NCI-H1092 treated with DMSO at 0.1 percent for 48 hours (cell line): ENCODE data around the gene SLC26A4.
"Not testable (repeated sequence)": the region's sequence is repeated elsewhere in the genome, so short reads cannot be mapped to it uniquely, and the experiment has no call there.

Experiments used
- DNase-seq: peaks from one replicate; lab custom pipeline; 2025; lab: John Stamatoyannopoulos, UW

SLC26A4 gene

GRCh38 chr7:107660381-107661080 is at the start of gene SLC26A4:
Gene SLC26A4, plus strand, starts transcription at chr7:107660828. Its CDS starts 814 bp downstream, at chr7:107661642.
- no peak for DNase-seq

DNA sequence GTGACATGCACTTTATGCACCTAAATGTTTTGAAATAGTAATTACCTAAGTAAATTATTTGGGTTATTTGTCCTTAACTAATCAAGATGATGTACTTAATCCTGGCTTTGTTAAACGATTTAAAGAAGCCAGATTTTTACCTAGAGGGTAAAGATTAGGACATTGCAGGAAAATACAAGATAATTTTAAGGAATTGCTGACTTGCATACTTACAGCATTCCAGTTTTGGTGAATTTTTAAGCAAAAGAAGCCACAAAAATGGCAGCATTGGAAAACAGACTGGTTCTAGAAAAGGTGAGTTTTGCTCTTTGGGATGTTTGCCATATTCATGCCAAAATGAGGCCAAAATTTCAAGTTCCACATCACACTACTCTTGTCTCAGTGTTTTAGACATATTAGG is 47.2 kb upstream of the SLC26A4 start:
- DNase-seq = no peak

DNA sequence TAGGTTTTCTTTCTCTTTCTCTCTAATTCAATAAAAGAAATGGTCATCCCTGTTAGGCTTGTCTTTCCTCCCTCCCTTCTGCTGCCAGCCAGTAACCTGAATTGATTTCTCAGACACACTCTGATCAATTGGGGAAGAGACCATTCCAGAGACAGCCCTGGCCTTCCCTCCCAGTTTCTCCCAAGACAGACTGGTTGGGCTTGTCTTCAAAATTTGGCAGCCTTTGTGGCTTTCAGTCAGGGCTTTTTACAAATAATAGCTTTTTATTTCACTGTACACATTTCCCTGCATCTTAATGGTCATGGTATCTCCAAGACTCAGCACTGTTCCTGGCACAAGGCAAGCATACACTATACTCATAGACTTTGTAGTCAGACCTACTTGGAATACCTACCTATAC is 46.7 kb upstream of the SLC26A4 start:
- DNase-seq = no peak

DNA sequence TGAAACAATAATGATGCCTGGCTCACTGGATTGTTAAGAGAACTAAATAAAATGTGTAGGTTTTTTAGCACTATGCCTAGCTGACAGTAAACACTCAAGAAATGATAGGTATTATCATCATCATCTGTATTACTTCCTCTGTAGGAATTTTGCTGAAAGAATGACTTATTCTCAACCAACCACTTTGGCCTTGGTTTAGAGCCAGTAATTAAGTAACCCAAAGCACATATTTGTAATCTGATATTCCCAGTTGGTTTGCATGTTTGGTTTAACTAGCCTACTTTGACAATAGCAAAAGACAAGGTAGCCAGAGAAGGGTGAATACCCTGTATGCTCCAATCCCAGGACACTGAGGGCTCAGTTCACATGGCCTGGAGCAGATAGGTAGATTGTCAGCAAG is 46.2 kb upstream of the SLC26A4 start:
- DNase-seq = no peak

- no peak for DNase-seq
Measured at GRCh38 chr7:107615910-107616680, 44.5 kb upstream of the SLC26A4 start.

GRCh38 chr7:107622429-107622828 is 38.2 kb upstream of the SLC26A4 start:
- no peak for DNase-seq

DNA sequence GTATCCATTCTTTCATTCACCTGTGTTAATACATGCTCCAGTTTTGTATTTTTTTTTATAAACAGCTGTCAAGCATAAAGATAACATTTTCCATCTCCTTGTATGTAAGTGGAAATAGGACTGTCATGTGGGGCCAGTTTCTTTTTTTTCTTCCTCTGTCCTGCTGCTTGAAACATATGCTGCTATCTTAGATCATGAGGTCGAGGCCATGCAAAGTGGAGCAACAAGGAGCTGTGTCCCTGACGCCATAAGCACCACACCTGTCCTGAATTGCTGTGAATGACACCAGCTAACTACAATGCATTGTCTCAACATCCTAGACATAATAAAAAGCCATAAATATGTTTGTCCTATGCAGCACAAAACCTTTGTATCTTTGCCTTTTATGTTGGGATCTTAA is 37.7 kb upstream of the SLC26A4 start:
- no peak for DNase-seq

DNA sequence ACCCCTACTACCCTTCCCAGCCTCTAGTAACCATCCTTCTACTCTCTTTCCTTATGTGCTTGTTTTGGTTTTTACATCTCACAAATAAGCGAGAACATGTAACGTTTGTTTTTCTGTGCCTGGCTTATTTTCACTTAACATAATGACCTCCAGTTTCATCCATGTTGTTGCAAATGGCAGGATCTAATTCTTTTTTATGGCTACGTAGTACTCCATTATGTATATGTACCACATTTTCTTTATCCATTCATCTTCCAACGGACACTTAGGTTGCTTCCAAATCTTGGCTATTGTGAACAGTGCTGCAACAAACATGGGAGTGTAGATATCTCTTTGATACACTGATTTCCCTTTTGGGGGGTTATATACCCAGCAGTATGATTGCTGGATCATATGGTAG is 33.6 kb upstream of the SLC26A4 start:
- no peak for DNase-seq

GRCh38 chr7:107628461-107629064 is 32.1 kb upstream of the SLC26A4 start:
- no peak for DNase-seq

DNA sequence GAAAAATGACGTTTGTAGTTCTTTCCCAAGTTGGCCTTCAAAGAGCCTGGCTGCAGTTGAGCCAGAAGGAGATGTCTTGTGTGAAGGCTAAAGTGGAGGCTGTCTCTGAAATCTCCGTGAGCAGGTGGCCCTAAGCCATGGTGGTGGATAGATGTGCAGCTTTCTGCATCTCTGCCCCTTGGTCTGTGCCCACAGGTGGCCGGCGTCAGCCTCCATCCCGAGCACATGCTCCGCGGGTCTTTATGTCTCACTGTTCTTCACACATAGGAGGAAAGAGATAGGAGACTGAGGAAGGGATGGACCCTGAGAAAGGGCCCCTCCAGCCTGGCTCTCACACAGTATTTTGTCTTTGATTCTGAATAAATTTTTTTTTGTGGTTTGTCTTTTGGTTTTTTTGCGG is 30.3 kb upstream of the SLC26A4 start:
- no peak for DNase-seq

DNA sequence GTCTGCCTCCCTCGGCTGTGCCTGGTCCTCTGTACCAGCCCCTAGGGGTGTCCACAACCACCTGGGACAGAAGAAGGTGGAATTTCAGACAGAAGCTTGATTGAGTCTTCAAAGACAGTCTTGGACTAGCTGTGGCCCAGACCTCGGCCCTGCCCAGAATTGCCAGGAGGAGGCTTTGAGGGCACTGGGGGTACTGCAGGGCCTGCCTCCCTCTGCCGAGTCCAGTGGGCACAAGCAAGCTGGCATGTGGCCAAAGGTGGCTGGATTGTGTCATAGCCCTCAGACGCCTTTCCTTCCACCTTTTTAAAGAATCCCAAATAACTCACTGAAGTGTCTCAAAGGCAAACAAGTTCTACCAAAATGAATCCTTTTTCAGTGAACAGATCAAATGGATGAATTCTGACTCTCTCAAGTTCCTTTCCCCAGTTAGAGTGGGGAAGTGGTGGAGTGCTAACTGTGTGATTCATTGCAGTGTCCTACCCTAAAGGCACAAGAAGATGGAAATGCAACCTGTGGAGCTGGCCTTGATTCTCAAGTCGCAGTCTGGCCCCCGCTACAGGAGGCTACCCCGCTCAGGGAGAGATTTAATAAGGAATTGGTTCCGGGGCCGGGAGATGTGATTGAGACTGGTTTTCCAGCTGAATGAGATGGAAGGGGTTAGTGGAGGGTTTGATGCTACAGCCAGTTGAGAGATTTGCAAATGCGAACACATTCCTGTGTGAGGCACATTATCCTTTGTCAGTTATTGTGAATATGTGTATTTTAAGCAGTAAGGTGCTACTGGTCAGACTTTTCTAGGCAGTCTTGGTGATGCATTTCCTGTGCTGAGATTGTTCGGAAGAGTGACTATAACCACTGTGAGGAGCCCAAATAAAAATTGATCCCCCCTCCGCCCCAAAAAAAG is 28.8 kb upstream of the SLC26A4 start:
- DNase-seq = no peak

GRCh38 chr7:107632492-107632865 is 28.1 kb upstream of the SLC26A4 start:
- DNase-seq = no peak

DNA sequence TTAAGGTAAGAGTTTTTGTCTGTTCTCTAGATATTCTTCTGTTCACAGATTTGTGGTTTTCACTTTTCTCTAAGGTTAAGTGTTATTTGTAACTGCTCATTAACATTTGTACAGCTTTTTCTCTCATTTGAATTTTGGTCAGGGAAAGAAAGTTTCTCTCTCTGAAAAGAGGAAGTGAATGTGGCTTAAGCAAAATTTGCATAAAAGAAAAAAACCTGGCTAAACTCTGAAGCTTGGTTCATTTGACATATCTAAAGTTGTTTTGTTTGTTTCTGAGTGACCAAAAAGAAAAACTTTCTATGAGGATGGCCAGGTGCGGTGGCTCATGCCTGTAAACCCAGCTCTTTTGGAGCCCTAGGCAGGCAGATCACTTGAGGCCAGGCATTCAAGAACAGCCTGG is 22.0 kb upstream of the SLC26A4 start:
- DNase-seq = no peak

GRCh38 chr7:107639070-107639469 is 21.6 kb upstream of the SLC26A4 start:
- not testable (repeated sequence) for DNase-seq

GRCh38 chr7:107641676-107642075 is 19.0 kb upstream of the SLC26A4 start:
- no peak for DNase-seq

DNA sequence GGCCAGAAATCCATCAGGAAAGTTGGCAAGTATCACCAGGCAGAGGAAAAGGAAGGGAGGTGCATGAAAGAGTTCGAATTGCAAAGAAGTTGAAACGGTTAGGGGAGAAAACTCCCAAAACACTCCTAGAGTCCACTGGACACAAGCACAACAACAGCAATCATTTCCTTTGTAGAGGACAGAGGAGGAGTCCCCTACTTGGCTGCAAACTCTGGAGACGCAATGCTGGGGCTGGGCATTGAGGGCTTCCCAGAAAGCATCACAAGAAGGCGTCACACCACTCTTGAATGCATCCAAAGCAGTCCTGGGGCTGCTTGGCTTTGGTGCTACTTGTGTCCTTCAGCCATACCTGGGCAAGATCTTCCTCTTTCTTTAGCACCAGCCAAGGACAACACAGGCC is 18.1 kb upstream of the SLC26A4 start:
- DNase-seq = no peak

- no peak for DNase-seq
Measured at GRCh38 chr7:107643407-107643806, 17.2 kb upstream of the SLC26A4 start.

- DNase-seq = no peak
Measured at GRCh38 chr7:107643938-107644308, 16.7 kb upstream of the SLC26A4 start.

- no peak for DNase-seq
Measured at GRCh38 chr7:107644309-107644974, 16.2 kb upstream of the SLC26A4 start.

- DNase-seq = no peak
Measured at GRCh38 chr7:107652642-107653041, 8.0 kb upstream of the SLC26A4 start.

- no peak for DNase-seq
Measured at GRCh38 chr7:107658467-107658866, 2.2 kb upstream of the SLC26A4 start.

DNA sequence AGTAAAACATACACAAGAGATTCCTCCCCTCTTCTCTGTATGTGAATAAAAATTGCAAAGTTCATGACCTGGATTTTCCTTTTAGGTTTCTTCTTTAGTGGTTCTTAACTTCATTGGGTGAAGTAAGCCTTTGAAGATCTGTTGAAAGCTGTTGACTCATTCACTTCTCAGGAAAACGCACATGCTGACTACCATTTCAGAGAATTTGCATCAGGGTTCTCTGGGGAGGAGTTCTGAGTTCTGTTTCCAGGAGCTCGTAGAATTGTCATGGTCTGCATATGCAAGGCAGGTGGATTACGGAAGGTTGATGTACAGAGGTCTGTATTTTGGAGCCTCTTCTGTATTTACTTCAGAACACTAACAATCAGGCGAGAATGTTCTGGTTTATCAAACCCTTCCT is 962 bp upstream of the SLC26A4 start:
- DNase-seq = no peak
